Neural crest cell (in vitro differentiated cells): ENCODE measurements around the gene LCN2. TPM values are rescaled to one million over a fixed set of nuclear protein-coding genes. Genes with fewer than 3 reads are reported as not detected.
A peak's percentile ranks its signal among the peaks of the same experiment; 100 is the strongest.
"Not testable (repeated sequence)": the region's sequence is repeated elsewhere in the genome, so short reads cannot be mapped to it uniquely, and the experiment has no call there.

Source experiments
- DNase-seq: peaks from one replicate; pipeline ENCODE4 v3.0.0; 2021; ENCODE audit warnings: low read depth, mixed read lengths, low spot score
- H3K27ac Mint-ChIP-seq: one replicate; pipeline ENCODE4 v1.8.0; 2021; ENCODE audit warnings: mild to moderate bottlenecking, mixed read lengths; ENCODE audit not compliant: unreplicated experiment
- H3K27me3 Mint-ChIP-seq: 2 replicates; pipeline ENCODE4 v1.8.0; 2021; ENCODE audit warnings: low read depth, mild to moderate bottlenecking, mixed read lengths
- H3K36me3 Mint-ChIP-seq: 2 replicates; pipeline ENCODE4 v1.8.0; 2021; ENCODE audit warnings: low read depth, mild to moderate bottlenecking, mixed read lengths
- H3K4me1 Mint-ChIP-seq: 2 replicates; pipeline ENCODE4 v1.8.0; 2021; ENCODE audit warnings: mixed read lengths
- H3K4me3 Mint-ChIP-seq: one replicate; pipeline ENCODE4 v1.8.0; 2021; ENCODE audit warnings: mild to moderate bottlenecking, mixed read lengths
- H3K9me3 Mint-ChIP-seq: 2 replicates; pipeline ENCODE4 v1.8.0; 2021; ENCODE audit warnings: mixed read lengths
- total RNA-seq: library from RNA; stranded (reverse); gene quantifications from 2 replicates; pipeline ENCODE4 v1.2.1, GENCODE V29; 2021
- TF ChIP-seq, protein P1 (sequence below): fragments of 200-600 bp; sonication (generic); conservative IDR thresholded peaks from 2 replicates; pipeline ENCODE4 v1.5.0; 2021; ENCODE audit warnings: antibody characterized with exemption, mild to moderate bottlenecking

LCN2 gene
- total RNA-seq, 1 donor from 2014 or later: not detected

DNA sequence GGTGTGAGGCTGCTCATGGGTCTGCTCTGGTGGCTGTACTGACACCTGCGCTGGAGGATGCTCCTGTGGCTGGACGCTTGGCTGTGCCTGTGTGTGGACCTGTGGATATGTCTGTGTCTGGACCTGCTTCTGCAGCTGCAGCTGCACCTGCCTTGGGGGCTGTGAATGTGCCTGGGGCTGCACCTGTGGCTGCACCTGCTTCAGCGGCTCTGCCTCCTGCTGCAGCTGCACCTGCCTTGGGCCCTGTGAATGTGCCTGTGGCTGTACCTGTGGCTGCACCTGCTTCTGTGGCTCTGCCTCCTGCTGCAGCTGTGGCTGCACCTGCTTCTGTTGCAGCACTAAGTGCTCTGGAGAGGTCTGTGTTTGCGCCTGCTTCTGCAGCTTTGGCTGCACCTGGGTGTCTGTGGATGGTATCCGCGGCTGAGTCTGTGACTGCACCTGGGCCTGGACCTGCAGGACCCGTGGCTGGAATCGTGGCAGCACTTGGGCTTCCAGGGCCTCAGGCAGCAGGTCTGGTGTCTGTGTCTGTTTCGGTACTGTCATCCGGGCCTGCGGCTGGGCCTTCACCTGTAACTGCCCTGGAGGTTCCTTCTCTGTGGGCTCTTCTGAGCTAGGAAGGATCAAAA is 29.7 kb downstream of the LCN2 start:
- DNase-seq: no peak
- Mint-ChIP-seq H3K27ac (no peak overlapping the region), H3K9me3 (no peaks in the 10 kb centered on the region), H3K36me3 (peaks cover 32% of the 10 kb centered on the region), H3K4me1 (peaks cover 8% of the 10 kb centered on the region), H3K4me3 (no peak overlapping the region), H3K27me3 (no peaks in the 10 kb centered on the region)
- TF ChIP-seq, protein P1, sequence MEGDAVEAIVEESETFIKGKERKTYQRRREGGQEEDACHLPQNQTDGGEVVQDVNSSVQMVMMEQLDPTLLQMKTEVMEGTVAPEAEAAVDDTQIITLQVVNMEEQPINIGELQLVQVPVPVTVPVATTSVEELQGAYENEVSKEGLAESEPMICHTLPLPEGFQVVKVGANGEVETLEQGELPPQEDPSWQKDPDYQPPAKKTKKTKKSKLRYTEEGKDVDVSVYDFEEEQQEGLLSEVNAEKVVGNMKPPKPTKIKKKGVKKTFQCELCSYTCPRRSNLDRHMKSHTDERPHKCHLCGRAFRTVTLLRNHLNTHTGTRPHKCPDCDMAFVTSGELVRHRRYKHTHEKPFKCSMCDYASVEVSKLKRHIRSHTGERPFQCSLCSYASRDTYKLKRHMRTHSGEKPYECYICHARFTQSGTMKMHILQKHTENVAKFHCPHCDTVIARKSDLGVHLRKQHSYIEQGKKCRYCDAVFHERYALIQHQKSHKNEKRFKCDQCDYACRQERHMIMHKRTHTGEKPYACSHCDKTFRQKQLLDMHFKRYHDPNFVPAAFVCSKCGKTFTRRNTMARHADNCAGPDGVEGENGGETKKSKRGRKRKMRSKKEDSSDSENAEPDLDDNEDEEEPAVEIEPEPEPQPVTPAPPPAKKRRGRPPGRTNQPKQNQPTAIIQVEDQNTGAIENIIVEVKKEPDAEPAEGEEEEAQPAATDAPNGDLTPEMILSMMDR: no peak

DNA sequence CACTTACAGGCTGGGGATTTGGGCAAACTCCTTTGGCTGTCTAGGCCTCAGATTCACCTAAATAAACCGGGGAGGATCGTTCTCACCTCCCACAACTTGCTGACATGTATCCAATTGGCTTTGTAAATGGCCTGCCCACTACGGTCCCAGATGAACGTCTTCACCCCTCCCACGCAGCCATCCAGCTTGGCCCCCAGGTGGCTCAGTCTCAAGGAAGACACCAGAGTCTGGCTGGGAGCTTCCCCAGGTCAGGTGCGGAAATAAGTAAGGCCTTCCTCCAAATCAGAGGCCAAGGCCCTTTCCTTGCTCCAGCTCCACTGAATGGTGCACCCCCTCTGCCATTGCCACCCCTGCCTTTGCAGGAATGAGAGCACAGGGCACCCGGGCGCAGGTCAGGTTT is 30.7 kb downstream of the LCN2 start:
- Mint-ChIP-seq H3K9me3 (no peaks in the 10 kb centered on the region), H3K36me3 (peaks cover 34% of the 10 kb centered on the region), H3K4me1 (peaks cover 10% of the 10 kb centered on the region), H3K27ac (no peak overlapping the region), H3K27me3 (no peaks in the 10 kb centered on the region), H3K4me3 (no peak overlapping the region)
- no peak for DNase-seq
- TF ChIP-seq, protein P1: no peak

DNA sequence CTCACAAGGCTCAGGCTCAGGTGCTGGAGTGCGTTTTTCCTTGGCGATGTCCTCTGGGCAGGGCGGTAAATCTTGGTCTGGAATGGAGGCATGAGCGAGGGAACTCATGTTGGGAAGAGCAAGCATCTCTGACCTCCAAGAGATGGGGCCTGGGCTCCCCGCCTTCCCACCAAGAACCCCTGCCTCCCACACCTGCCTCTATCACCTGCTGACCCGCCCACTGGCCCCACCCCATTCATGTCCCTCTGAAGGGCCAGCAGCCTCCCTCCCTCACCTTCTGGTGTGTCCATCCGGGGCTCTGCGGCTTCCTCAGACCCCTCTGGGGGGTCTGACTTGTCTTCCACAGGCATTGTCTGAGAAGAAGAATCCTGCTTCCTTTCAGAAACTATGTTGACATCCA is 31.2 kb downstream of the LCN2 start:
- TF ChIP-seq, protein P1: no peak
- Mint-ChIP-seq H3K36me3 (peaks cover 32% of the 10 kb centered on the region), H3K4me1 (peaks cover 10% of the 10 kb centered on the region)

DNA sequence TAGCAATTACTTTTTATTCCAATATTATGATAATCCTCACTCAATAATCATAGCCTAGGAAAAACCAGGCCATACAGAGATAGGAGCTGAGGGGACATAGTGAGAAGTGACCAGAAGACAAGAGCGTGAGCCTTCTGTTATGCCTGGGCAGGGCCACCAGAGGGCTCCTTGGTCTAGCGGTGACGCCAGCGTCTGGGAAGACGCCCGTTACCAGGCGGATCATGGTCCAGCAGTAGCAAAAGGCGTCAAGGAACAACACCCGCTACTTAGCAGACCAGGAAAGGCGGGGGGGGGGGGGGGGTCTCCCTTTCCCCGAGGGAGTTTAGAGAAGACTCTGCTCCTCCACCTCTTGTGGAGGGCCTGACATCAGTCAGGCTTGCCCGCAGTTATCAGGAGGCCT is 32.2 kb downstream of the LCN2 start:
- H3K4me3 Mint-ChIP-seq, H3K4me1 Mint-ChIP-seq, H3K27me3 Mint-ChIP-seq, H3K9me3 Mint-ChIP-seq: not testable (repeated sequence)
- TF ChIP-seq, protein P1: peak; percentile 62
- Mint-ChIP-seq H3K36me3 (peaks cover 34% of the 10 kb centered on the region), H3K27ac (peak overlapping the region; percentile 60)
- DNase-seq: peak; percentile 52

More for the DNA sequence above, 31.2 kb downstream of the LCN2 start:
- no peak for DNase-seq
- H3K4me3 Mint-ChIP-seq: no peak overlapping the region
- H3K27ac Mint-ChIP-seq: no peak overlapping the region
- H3K9me3 Mint-ChIP-seq: no peaks in the 10 kb centered on the region
- no peaks in the 10 kb centered on the region for H3K27me3 Mint-ChIP-seq

DNA sequence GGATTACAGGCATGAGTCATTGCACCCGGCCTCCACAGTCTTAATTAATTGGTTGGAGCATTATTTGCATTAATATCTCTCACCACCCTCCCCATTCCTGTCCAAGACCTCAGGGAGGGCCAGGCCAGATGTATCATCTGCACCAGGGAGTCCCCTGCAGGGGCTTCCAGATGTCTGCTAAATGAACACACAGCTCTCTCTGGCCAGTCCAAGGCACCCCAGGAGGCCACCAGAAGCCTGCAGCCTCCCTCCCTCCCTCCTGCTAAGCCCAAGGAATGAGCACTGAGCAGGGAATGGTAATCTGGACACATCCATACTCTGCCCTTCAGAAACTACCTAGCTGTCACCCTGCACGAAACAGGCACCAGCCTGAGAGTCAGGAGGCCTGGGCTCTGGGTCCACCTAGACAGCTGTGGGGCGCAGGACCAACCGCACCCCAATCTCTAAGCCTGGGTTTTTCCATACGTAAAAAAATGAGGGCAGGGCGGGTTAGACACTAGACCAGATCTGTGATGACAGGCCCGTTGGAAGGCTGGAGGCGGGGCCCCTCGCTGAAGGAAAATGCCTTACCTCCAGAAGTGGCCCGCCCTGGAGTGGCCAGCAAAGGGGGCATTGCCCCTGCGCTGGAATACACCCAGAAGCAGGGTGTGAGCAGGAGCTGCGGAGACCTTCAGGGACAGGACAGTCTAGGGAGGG is 33.8 kb downstream of the LCN2 start:
- peaks cover 12% of the 10 kb centered on the region for H3K4me1 Mint-ChIP-seq
- peaks cover 39% of the 10 kb centered on the region for H3K36me3 Mint-ChIP-seq
- H3K27me3 Mint-ChIP-seq: no peaks in the 10 kb centered on the region
- H3K9me3 Mint-ChIP-seq: no peaks in the 10 kb centered on the region
- no peak for DNase-seq
- no peak overlapping the region for H3K4me3 Mint-ChIP-seq
- H3K27ac Mint-ChIP-seq: no peak overlapping the region
- TF ChIP-seq, protein P1: no peak
